H9 (cell line): Measurements from ENCODE around the gene NHSL2. TPM values are rescaled to one million over a fixed set of nuclear protein-coding genes. Genes with fewer than 3 reads are reported as not detected.

Source experiments
- DNase-seq: peaks from one replicate; pipeline ENCODE4 v3.0.0-alpha.2; 2017
- H2AFZ ChIP-seq: one replicate; pipeline ENCODE4 v1.6.1; 2013; ENCODE audit warnings: mild to moderate bottlenecking, low read length, control low read depth, moderate library complexity
- H2AK5ac ChIP-seq: 2 replicates; pipeline ENCODE4 v1.6.1; 2013; ENCODE audit warnings: low read length, control low read depth, mixed read lengths; ENCODE audit not compliant: insufficient read length
- H2BK120ac ChIP-seq: one replicate; pipeline ENCODE4 v1.6.1; 2013; ENCODE audit warnings: low read depth, mild to moderate bottlenecking, low read length, control low read depth, inconsistent platforms; ENCODE audit not compliant: poor library complexity, severe bottlenecking
- H2BK12ac ChIP-seq: 2 replicates; pipeline ENCODE4 v1.6.1; 2013; ENCODE audit warnings: low read length, control low read depth, mixed read lengths, low read depth; ENCODE audit not compliant: insufficient read length
- H2BK15ac ChIP-seq: 2 replicates; pipeline ENCODE4 v1.6.1; 2013; ENCODE audit warnings: low read depth, low read length, control low read depth
- H2BK20ac ChIP-seq: one replicate; pipeline ENCODE4 v1.6.1; 2013; ENCODE audit warnings: low read depth, mild to moderate bottlenecking, low read length, control low read depth, inconsistent platforms; ENCODE audit not compliant: poor library complexity, severe bottlenecking
- H2BK5ac ChIP-seq: 2 replicates; pipeline ENCODE4 v1.6.1; 2013; ENCODE audit warnings: low read length, control low read depth, mixed read lengths; ENCODE audit not compliant: insufficient read length
- H3K14ac ChIP-seq: 2 replicates; pipeline ENCODE4 v1.6.1; 2013; ENCODE audit warnings: low read length, control low read depth; ENCODE audit not compliant: insufficient read depth
- H3K18ac ChIP-seq: 2 replicates; pipeline ENCODE4 v1.6.1; 2013; ENCODE audit warnings: low read depth, mild to moderate bottlenecking, mixed read lengths, low read length, control low read depth; ENCODE audit not compliant: insufficient read length
- H3K23ac ChIP-seq: 2 replicates; pipeline ENCODE4 v1.6.1; 2013; ENCODE audit warnings: low read length, control low read depth, mixed read lengths, low read depth; ENCODE audit not compliant: insufficient read length
- H3K23me2 ChIP-seq: 2 replicates; pipeline ENCODE4 v1.6.1; 2013; ENCODE audit warnings: low read depth, mild to moderate bottlenecking, mixed read lengths, low read length, control low read depth; ENCODE audit not compliant: insufficient read length, poor library complexity, severe bottlenecking
- H3K27ac ChIP-seq: 2 replicates; pipeline ENCODE4 v1.5.1; 2013; ENCODE audit warnings: low read length, control low read depth, mixed read lengths, low read depth; ENCODE audit not compliant: insufficient read length
- H3K27me3 ChIP-seq: 2 replicates; pipeline ENCODE4 v1.6.1; 2013; ENCODE audit warnings: low read length, control low read depth, inconsistent platforms; ENCODE audit not compliant: insufficient read depth
- H3K4ac ChIP-seq: 2 replicates; pipeline ENCODE4 v1.6.1; 2013; ENCODE audit warnings: low read depth, mild to moderate bottlenecking, control low read depth, inconsistent platforms, low read length, moderate library complexity
- H3K4me1 ChIP-seq: 2 replicates; pipeline ENCODE4 v1.6.1; 2013; ENCODE audit warnings: low read length, control low read depth, inconsistent platforms; ENCODE audit not compliant: insufficient read depth
- H3K4me2 ChIP-seq: 2 replicates; pipeline ENCODE4 v1.6.1; 2013; ENCODE audit warnings: low read length, control low read depth, mixed read lengths; ENCODE audit not compliant: insufficient read length, insufficient read depth
- H3K56ac ChIP-seq: 2 replicates; pipeline ENCODE4 v1.6.1; 2013; ENCODE audit warnings: low read depth, mild to moderate bottlenecking, mixed read lengths, low read length, control low read depth; ENCODE audit not compliant: insufficient read length
- H3K79me1 ChIP-seq: 2 replicates; pipeline ENCODE4 v1.6.1; 2013; ENCODE audit warnings: low read depth, mild to moderate bottlenecking, moderate library complexity, low read length, control low read depth, inconsistent platforms; ENCODE audit not compliant: insufficient read depth, poor library complexity, severe bottlenecking
- H3K79me2 ChIP-seq: 2 replicates; pipeline ENCODE4 v1.6.1; 2013; ENCODE audit warnings: low read length, control low read depth, inconsistent platforms; ENCODE audit not compliant: insufficient read depth
- H3K9ac ChIP-seq: 2 replicates; pipeline ENCODE4 v1.6.1; 2013; ENCODE audit warnings: low read length, control low read depth, mixed read lengths; ENCODE audit not compliant: insufficient read length; ENCODE audit errors: extremely low read depth
- H3K9me3 ChIP-seq: one replicate; pipeline ENCODE4 v1.6.1; 2013; ENCODE audit warnings: low read depth, low read length, inconsistent platforms; ENCODE audit not compliant: control insufficient read depth
- H3T11ph ChIP-seq: one replicate; pipeline ENCODE4 v1.6.1; 2013; ENCODE audit warnings: mild to moderate bottlenecking, low read length, control low read depth, inconsistent platforms
- H4K20me1 ChIP-seq: one replicate; pipeline ENCODE4 v1.6.1; 2013; ENCODE audit not compliant: control insufficient read depth, insufficient read length, insufficient read depth
- H4K5ac ChIP-seq: 2 replicates; pipeline ENCODE4 v1.6.1; 2013; ENCODE audit warnings: low read depth, mild to moderate bottlenecking, mixed read lengths, low read length, control low read depth; ENCODE audit not compliant: insufficient read length
- H4K8ac ChIP-seq: replicated peaks from 2 replicates; pipeline ENCODE4 v1.6.1; 2013; ENCODE audit warnings: low read length, control low read depth, mixed read lengths, low read depth; ENCODE audit not compliant: insufficient read length
- H4K91ac ChIP-seq: 2 replicates; pipeline ENCODE4 v1.6.1; 2013; ENCODE audit warnings: low read depth, mild to moderate bottlenecking, moderate library complexity, mixed read lengths, low read length, control low read depth; ENCODE audit not compliant: insufficient read length
- H3K27ac Mint-ChIP-seq, 3 experiments: 2 replicates in 2 of 3; 3 replicates in 1 of 3; pipeline ENCODE4 v1.8.0; 2020 to 2021; ENCODE audit warnings: mixed read lengths in 3 of 3, mild to moderate bottlenecking in 1 of 3, moderate library complexity in 1 of 3
- H3K27me3 Mint-ChIP-seq: 2 replicates; pipeline ENCODE4 v1.8.0; 2021; ENCODE audit warnings: low read depth, mild to moderate bottlenecking, moderate library complexity, mixed read lengths
- H3K36me3 Mint-ChIP-seq, 3 experiments: 2 replicates in 2 of 3; 3 replicates in 1 of 3; pipeline ENCODE4 v1.8.0; 2020 to 2021; ENCODE audit warnings: low read depth in 3 of 3, mixed read lengths in 3 of 3; ENCODE audit not compliant: insufficient read depth in 1 of 3
- H3K4me1 Mint-ChIP-seq, 2 experiments: 2 replicates each; pipeline ENCODE4 v1.8.0; 2020; ENCODE audit warnings: mixed read lengths in 2 of 2
- H3K4me3 Mint-ChIP-seq, 2 experiments: 2 replicates in 1 of 2; 3 replicates in 1 of 2; pipeline ENCODE4 v1.8.0; 2020 to 2021; ENCODE audit warnings: mild to moderate bottlenecking in 2 of 2, mixed read lengths in 2 of 2, moderate library complexity in 1 of 2
- H3K9me3 Mint-ChIP-seq, 2 experiments: 2 replicates in 1 of 2; 3 replicates in 1 of 2; pipeline ENCODE4 v1.8.0; 2020; ENCODE audit warnings: mild to moderate bottlenecking in 2 of 2, mixed read lengths in 2 of 2, moderate library complexity in 1 of 2
- WGBS: extraction: QIAGEN DNeasy Blood & Tissue Kit; methylation state at CpG from one replicate; pipeline ENCODE4 v1.1.7; 2013; ENCODE audit warnings: missing lambda C conversion rate, low lambda C conversion rate, mixed read lengths; ENCODE audit not compliant: insufficient read length; ENCODE audit errors: extremely low coverage; 5-methylcytosine and 5-hydroxymethylcytosine counted together
- total RNA-seq: library from RNA; stranded (reverse); gene quantifications from 2 replicates; pipeline ENCODE4 v1.2.1, GENCODE V29; 2021
- TF ChIP-seq, protein P1 (sequence below): fragments of 200-600 bp; sonication (generic); conservative IDR thresholded peaks from 3 replicates; pipeline ENCODE4 v1.8.0; 2021; ENCODE audit warnings: antibody characterized with exemption, mild to moderate bottlenecking

The NHSL2 gene
- total RNA-seq, 1 experiment from 2014 or later = 6.4 TPM

DNA sequence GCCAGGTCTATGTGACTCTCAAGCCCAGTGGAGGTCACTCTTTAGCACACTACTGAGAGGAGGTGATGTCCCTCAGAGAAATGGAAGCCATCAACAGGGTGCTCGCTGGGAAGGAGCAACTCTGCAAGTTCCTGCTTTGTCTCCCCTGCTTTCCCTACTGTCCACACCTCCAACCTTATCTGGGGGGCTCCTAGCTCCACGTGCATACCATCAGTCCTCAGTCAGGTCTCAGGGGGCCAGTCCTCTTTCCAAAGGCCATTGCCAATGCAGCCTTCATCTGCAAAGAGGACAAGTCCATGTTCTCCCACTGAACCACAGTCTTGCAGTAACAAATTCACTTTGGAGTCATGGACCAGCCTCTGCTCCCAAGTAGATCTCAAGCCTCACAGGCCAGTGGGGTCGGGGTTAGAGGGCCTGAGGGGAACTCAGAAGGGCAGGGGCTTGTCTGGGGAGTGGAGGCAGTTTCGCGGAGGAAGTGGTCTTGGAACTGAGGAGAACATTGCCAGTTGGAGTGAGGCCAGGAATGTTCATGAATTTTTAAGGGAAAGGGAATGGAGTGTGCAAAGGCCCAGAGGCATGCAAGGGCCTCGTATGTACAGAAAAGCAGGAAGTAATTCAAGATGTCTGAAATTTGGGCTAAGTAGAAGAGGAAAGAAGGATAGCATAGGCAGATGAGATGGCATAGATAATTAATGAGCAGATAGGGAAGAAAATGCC is 212.1 kb downstream of the NHSL2 start:
- H3K27me3 Mint-ChIP-seq = peaks cover 7% of the 10 kb centered on the region
- Histone ChIP-seq H2BK12ac (no peak overlapping the region), H4K5ac (no peak overlapping the region), H3K23ac (no peak overlapping the region), H2BK120ac (peak overlapping the region; percentile 85), H3K14ac (no peak overlapping the region), H3K4me1 (peaks cover 4% of the 10 kb centered on the region; the same call in 1 of the 2 replicates), H3K4me2 (no peak overlapping the region), H3K4ac (peak overlapping the region; percentile 88), H3T11ph (no peak overlapping the region), H3K79me1 (no peaks in the 10 kb centered on the region), H3K79me2 (no peaks in the 10 kb centered on the region), H3K18ac (peak overlapping the region; percentile 92), H2BK20ac (no peak overlapping the region), H3K9ac (no peak overlapping the region), H3K27ac (peak overlapping the region; percentile 84), H3K56ac (no peak overlapping the region), H2BK5ac (no peak overlapping the region), H4K91ac (peak overlapping the region; percentile 13), H2AK5ac (no peak overlapping the region), H2BK15ac (no peak overlapping the region), H2AFZ (no peak overlapping the region), H3K27me3 (no peaks in the 10 kb centered on the region), H3K23me2 (no peaks in the 10 kb centered on the region), H4K8ac (no peak overlapping the region), H4K20me1 (no peaks in the 10 kb centered on the region), H3K9me3 (peaks cover 34% of the 10 kb centered on the region)
- peaks cover 0 to 8% (median 0%) of the 10 kb centered on the region in 3 experiments; a peak in 3 of 7 replicates for H3K36me3 Mint-ChIP-seq
- H3K9me3 Mint-ChIP-seq = peaks cover 67 to 68% of the 10 kb centered on the region in 2 experiments
- H3K4me3 Mint-ChIP-seq = no peak overlapping the region
- TF ChIP-seq, protein P1, sequence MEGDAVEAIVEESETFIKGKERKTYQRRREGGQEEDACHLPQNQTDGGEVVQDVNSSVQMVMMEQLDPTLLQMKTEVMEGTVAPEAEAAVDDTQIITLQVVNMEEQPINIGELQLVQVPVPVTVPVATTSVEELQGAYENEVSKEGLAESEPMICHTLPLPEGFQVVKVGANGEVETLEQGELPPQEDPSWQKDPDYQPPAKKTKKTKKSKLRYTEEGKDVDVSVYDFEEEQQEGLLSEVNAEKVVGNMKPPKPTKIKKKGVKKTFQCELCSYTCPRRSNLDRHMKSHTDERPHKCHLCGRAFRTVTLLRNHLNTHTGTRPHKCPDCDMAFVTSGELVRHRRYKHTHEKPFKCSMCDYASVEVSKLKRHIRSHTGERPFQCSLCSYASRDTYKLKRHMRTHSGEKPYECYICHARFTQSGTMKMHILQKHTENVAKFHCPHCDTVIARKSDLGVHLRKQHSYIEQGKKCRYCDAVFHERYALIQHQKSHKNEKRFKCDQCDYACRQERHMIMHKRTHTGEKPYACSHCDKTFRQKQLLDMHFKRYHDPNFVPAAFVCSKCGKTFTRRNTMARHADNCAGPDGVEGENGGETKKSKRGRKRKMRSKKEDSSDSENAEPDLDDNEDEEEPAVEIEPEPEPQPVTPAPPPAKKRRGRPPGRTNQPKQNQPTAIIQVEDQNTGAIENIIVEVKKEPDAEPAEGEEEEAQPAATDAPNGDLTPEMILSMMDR = no peak
- no peak for DNase-seq
- peak overlapping the region; percentile 46 to 95 (median 69) for H3K27ac Mint-ChIP-seq
- WGBS = no CpG with 5 or more reads among the region's 6 CpGs
- peaks cover 27 to 28% of the 10 kb centered on the region in 2 experiments for H3K4me1 Mint-ChIP-seq
